Vagina (tissue), 2 donors: ENCODE results near the gene ORM1.

ENCODE experiments used
- POLR2A ChIP-seq, 2 donors: fragments of 450-650 bp; IDR thresholded peaks; one replicate each; pipeline ENCODE4 v1.6.1; 2017; ENCODE audit warnings: antibody characterized with exemption in 2 of 2, mild to moderate bottlenecking in 2 of 2, moderate library complexity in 2 of 2
- POLR2AphosphoS5 ChIP-seq, 2 donors: sonication (generic); formaldehyde crosslinking; IDR thresholded peaks; one replicate each; pipeline ENCODE4 v1.9.0; 2017; ENCODE audit warnings: antibody characterized with exemption in 2 of 2, mild to moderate bottlenecking in 2 of 2, low read depth in 1 of 2; ENCODE audit not compliant: insufficient read depth in 1 of 2
- TF ChIP-seq, protein P1 (sequence below), 3 experiments: fragments of 450-650 bp in 2 of 3; fragments of 200-600 bp in 1 of 3; sonication (generic) in 1 of 3; IDR thresholded peaks; one replicate each; pipeline ENCODE4 v1.5.1; 2017 to 2019; ENCODE audit warnings: antibody characterized with exemption in 3 of 3, mild to moderate bottlenecking in 2 of 3, moderate library complexity in 2 of 3

DNA sequence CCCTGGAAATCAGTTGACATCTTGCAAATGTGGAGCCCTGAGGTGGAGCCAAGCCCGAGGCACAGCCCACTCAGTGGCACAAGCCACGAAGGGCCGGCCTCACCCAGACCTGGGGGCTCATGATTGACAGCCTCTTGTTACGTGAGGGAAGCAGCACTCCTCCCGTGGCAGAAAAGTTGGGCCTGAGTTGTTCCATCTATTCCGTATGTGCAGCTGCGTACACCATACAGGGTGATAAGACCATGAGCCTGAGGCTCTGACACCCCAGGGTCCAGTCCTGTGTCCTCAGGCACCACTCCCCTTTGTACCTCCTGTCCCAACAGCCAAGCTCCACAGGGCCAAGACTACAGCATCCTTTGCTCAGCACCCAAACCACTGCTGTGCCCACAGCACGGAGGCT is 4.9 kb downstream of the ORM1 start:
- TF ChIP-seq, protein P1, sequence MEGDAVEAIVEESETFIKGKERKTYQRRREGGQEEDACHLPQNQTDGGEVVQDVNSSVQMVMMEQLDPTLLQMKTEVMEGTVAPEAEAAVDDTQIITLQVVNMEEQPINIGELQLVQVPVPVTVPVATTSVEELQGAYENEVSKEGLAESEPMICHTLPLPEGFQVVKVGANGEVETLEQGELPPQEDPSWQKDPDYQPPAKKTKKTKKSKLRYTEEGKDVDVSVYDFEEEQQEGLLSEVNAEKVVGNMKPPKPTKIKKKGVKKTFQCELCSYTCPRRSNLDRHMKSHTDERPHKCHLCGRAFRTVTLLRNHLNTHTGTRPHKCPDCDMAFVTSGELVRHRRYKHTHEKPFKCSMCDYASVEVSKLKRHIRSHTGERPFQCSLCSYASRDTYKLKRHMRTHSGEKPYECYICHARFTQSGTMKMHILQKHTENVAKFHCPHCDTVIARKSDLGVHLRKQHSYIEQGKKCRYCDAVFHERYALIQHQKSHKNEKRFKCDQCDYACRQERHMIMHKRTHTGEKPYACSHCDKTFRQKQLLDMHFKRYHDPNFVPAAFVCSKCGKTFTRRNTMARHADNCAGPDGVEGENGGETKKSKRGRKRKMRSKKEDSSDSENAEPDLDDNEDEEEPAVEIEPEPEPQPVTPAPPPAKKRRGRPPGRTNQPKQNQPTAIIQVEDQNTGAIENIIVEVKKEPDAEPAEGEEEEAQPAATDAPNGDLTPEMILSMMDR (IDR thresholded peaks at IDR 0.05), result no peak
- no peak for TF ChIP-seq POLR2A (IDR thresholded peaks at IDR 0.05)
- TF ChIP-seq POLR2AphosphoS5 (IDR thresholded peaks at IDR 0.05; ENCODE audit: insufficient read depth in 1 of 2, low read depth in 1 of 2), result no peak
